Mucosa of stomach (tissue), 1 donor: ENCODE results near the gene COX5A.
"Not testable (repeated sequence)": the region's sequence is repeated elsewhere in the genome, so short reads cannot be mapped to it uniquely, and the experiment has no call there.

Source experiments
- H3K27me3 ChIP-seq: one replicate; pipeline ENCODE4 v1.7.0; 2013; ENCODE audit warnings: mild to moderate bottlenecking, low read length; ENCODE audit not compliant: control insufficient read depth, insufficient read depth
- H3K36me3 ChIP-seq: one replicate; pipeline ENCODE4 v1.7.0; 2013; ENCODE audit warnings: low read length; ENCODE audit not compliant: control insufficient read depth, insufficient read depth
- H3K4me1 ChIP-seq: one replicate; pipeline ENCODE4 v1.7.0; 2013; ENCODE audit warnings: mild to moderate bottlenecking, low read length; ENCODE audit not compliant: control insufficient read depth, insufficient read depth
- H3K4me3 ChIP-seq: one replicate; pipeline ENCODE4 v1.7.0; 2013; ENCODE audit warnings: low read length
- H3K9ac ChIP-seq: one replicate; pipeline ENCODE4 v1.7.0; 2013; ENCODE audit warnings: mild to moderate bottlenecking, low read length, moderate library complexity
- H3K9me3 ChIP-seq: one replicate; pipeline ENCODE4 v1.7.0; 2013; ENCODE audit warnings: mild to moderate bottlenecking, low read length, moderate library complexity; ENCODE audit not compliant: control insufficient read depth
- donor health status: Pancreatic carcinoma.

Gene COX5A

GRCh38 chr15:74893627-74894026, 44.2 kb downstream of the COX5A start:
- Histone ChIP-seq H3K27me3 (no peaks in the 10 kb centered on the region), H3K4me3 (no peak overlapping the region), H3K36me3 (peaks cover 10% of the 10 kb centered on the region), H3K4me1 (peaks cover 44% of the 10 kb centered on the region), H3K9me3 (no peaks in the 10 kb centered on the region), H3K9ac (no peak overlapping the region)

GRCh38 chr15:74892931-74893330, 44.9 kb downstream of the COX5A start:
- Histone ChIP-seq H3K4me1 (peaks cover 47% of the 10 kb centered on the region), H3K9ac (no peak overlapping the region), H3K27me3 (no peaks in the 10 kb centered on the region), H3K36me3 (peaks cover 10% of the 10 kb centered on the region), H3K4me3 (no peak overlapping the region), H3K9me3 (no peaks in the 10 kb centered on the region)

- H3K9ac ChIP-seq, result no peak overlapping the region
- H3K9me3 ChIP-seq, result no peaks in the 10 kb centered on the region
- no peak overlapping the region for H3K4me3 ChIP-seq
- peaks cover 9% of the 10 kb centered on the region for H3K36me3 ChIP-seq
- H3K4me1 ChIP-seq, result peaks cover 47% of the 10 kb centered on the region
- no peaks in the 10 kb centered on the region for H3K27me3 ChIP-seq
Measured at GRCh38 chr15:74892313-74892712, 45.6 kb downstream of the COX5A start.

- Histone ChIP-seq H3K4me1 (peaks cover 47% of the 10 kb centered on the region), H3K9me3 (no peaks in the 10 kb centered on the region), H3K36me3 (peaks cover 6% of the 10 kb centered on the region), H3K4me3 (no peak overlapping the region), H3K27me3 (no peaks in the 10 kb centered on the region), H3K9ac (no peak overlapping the region)
Measured at GRCh38 chr15:74891469-74891868, 46.4 kb downstream of the COX5A start.

GRCh38 chr15:74890665-74890960, 47.3 kb downstream of the COX5A start:
- Histone ChIP-seq H3K4me3 (peak overlapping the region; percentile 90), H3K9ac (peak overlapping the region; percentile 86), H3K27me3 (no peaks in the 10 kb centered on the region), H3K36me3 (peaks cover 6% of the 10 kb centered on the region), H3K4me1 (peaks cover 47% of the 10 kb centered on the region), H3K9me3 (no peaks in the 10 kb centered on the region)

- H3K4me3 ChIP-seq, result peak within 1 kb of the TSS; percentile 90
- H3K27me3 ChIP-seq, result no peaks in the 10 kb centered on the region
- peak within 1 kb of the TSS; percentile 86 for H3K9ac ChIP-seq
- peaks cover 6% of the 10 kb centered on the region for H3K36me3 ChIP-seq
- H3K4me1 ChIP-seq, result peaks cover 47% of the 10 kb centered on the region
- H3K9me3 ChIP-seq, result no peaks in the 10 kb centered on the region
Measured at GRCh38 chr15:74889883-74890664, 47.8 kb downstream of the COX5A start, which contains the start of gene MPI. MPI (plus strand) TSS chr15:74890042; CDS start chr15:74890074, 32 bp downstream.

GRCh38 chr15:74889390-74889882, 48.4 kb downstream of the COX5A start:
- Histone ChIP-seq H3K36me3 (peaks cover 6% of the 10 kb centered on the region), H3K27me3 (no peaks in the 10 kb centered on the region), H3K4me3 (peak overlapping the region; percentile 90), H3K9ac (peak overlapping the region; percentile 86), H3K9me3 (no peaks in the 10 kb centered on the region), H3K4me1 (peaks cover 47% of the 10 kb centered on the region)

- Histone ChIP-seq H3K36me3 (peaks cover 6% of the 10 kb centered on the region), H3K9me3 (no peaks in the 10 kb centered on the region), H3K4me3 (no peak overlapping the region), H3K9ac (no peak overlapping the region), H3K4me1 (peaks cover 46% of the 10 kb centered on the region), H3K27me3 (no peaks in the 10 kb centered on the region)
Measured at GRCh38 chr15:74888716-74889115, 49.2 kb downstream of the COX5A start.

GRCh38 chr15:74887537-74888193, 50.2 kb downstream of the COX5A start:
- H3K4me3 ChIP-seq, H3K36me3 ChIP-seq, H3K27me3 ChIP-seq, H3K9ac ChIP-seq, H3K9me3 ChIP-seq: not testable (repeated sequence)
- peaks cover 36% of the 10 kb centered on the region for H3K4me1 ChIP-seq

GRCh38 chr15:74885461-74885860, 52.4 kb downstream of the COX5A start:
- Histone ChIP-seq H3K4me1 (peaks cover 18% of the 10 kb centered on the region), H3K9me3 (no peaks in the 10 kb centered on the region), H3K4me3 (no peak overlapping the region), H3K27me3 (no peaks in the 10 kb centered on the region), H3K9ac (no peak overlapping the region), H3K36me3 (no peaks in the 10 kb centered on the region)

- H3K4me3 ChIP-seq, result no peak overlapping the region
- H3K9ac ChIP-seq, result no peak overlapping the region
- H3K27me3 ChIP-seq, result no peaks in the 10 kb centered on the region
- no peaks in the 10 kb centered on the region for H3K9me3 ChIP-seq
- peaks cover 12% of the 10 kb centered on the region for H3K4me1 ChIP-seq
- no peaks in the 10 kb centered on the region for H3K36me3 ChIP-seq
Measured at GRCh38 chr15:74884428-74885223, 53.2 kb downstream of the COX5A start.

- Histone ChIP-seq H3K36me3 (no peaks in the 10 kb centered on the region), H3K4me3 (no peak overlapping the region), H3K9ac (no peak overlapping the region), H3K27me3 (no peaks in the 10 kb centered on the region), H3K4me1 (no peaks in the 10 kb centered on the region), H3K9me3 (no peaks in the 10 kb centered on the region)
Measured at GRCh38 chr15:74882528-74882927, 55.3 kb downstream of the COX5A start.
